GM21447 (cell line): ENCODE data around the gene SHMT1.
"Not testable (repeated sequence)": the region's sequence is repeated elsewhere in the genome, so short reads cannot be mapped to it uniquely, and the experiment has no call there.

Source experiments
- ATAC-seq: cut with Tn5 transposase; IDR thresholded peaks from one replicate; pipeline ENCODE4 v1.9.1; 2021; ENCODE audit not compliant: unreplicated experiment

SHMT1 gene

DNA sequence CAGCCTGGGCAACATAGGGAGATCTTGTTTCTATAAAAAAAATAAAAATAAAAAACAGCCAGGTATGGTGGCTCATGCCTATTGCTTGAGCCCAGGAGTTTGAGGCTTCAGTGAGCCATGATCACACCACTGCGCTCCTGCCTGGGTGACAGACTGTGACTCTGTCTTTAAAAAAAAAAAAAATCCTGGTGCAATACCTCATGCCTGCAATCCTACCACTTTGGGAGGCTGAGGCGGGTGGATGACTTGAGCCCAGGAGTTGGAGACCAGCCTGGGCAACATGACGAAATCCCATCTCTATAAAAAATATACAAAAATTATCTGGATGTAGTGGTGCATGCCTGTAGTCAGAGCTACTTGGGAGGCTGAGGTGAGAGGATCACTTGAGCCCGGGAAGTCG, 15.3 kb upstream of the SHMT1 start:
- ATAC-seq, result not testable (repeated sequence)

DNA sequence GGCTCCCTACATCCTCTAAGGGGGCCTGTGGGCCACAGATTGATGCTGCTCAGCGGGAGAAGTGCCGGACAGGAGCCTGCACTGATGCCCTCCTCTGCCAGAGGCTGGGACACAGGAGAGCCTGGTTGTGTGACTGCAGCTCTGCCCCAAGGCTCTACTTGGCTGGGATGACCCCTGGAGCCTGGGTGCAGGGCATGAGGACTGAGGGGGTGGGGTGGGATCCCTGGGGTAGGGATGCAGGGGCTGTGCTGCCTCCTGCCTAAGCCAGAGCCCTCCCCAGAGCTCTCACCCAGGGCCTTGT, 14.8 kb upstream of the SHMT1 start:
- no peak for ATAC-seq

DNA sequence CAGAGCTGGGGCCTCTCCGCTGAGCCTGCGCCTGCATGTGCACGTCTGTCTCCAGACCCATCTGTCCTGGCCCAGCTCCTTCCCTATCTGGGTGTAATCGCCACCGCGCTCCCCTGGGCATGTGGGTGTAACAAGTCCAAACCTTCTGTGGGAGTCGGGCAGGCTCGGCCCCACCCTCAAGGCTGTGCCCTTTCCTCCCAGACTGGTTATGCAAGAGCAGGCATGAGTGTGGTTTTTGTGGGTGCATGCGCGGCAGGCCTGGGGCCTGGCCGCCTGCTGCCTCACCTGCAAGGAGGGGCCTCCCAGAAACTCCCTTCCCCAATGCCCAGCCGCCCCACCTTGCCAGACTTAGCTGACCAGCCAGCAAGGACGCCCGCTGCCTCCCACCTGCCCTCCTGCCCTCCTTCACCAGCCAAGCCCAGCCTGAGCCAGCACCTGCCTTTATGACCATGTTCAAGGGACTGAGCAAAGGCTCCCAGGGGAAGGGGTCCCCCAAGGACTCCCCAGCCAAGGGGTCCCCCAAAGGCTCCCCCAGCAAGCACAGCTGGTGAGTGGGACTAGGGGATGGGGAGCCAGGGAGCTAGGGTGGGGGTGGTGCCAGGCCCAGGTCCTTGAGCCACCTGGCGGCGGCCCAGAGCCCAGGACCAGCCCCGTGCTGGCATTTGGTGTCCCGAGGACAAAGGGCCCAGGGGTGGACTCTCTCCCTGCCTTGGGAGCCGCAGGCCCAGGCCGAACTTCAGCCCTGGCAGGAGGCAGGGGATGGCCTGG, 14.3 kb upstream of the SHMT1 start, which contains the start of gene EVPLL:
EVPLL (plus strand) TSS at position 342 of the 768 bp plus-strand sequence. CDS start 3,160 bp downstream, outside the sequence.
- no peak for ATAC-seq

DNA sequence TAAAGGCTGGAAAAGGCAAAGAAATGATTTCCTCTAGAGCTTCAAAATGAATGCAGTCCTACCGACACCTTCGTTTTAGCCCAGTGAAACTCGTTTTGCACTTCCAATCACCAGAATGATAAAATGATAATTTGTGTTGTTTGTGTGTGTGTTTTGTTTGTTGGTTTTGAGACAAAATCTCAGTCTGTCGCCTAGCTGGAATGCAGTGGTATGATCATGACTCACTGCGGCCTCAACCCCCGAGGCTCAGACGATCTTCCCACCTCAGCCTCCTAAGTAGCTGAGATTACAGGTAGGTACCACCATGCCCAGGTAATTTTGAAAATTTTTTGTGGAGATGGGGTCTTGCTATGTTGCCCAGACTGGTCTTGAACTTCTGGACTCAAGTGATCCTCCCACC, 10.9 kb upstream of the SHMT1 start:
- ATAC-seq, result no peak

DNA sequence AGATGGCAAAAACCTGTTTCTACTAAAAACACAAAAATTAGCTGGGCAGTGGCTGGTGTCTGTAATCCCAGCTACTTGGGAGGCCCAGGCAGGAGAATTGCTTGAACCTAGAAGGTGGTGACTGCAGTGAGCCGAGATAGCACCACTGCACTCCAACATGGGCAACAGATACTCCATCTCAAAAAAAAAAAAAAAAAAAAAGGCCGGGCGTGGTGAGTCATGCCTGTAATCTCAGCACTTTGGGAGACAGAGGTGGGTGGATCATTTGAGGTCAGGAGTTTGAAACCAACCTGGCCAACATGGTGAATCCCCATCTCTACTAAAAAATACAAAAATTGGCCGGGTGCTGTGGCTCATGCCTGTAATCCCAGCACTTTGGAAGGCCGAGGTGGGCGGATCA, 9.8 kb upstream of the SHMT1 start:
- not testable (repeated sequence) for ATAC-seq

DNA sequence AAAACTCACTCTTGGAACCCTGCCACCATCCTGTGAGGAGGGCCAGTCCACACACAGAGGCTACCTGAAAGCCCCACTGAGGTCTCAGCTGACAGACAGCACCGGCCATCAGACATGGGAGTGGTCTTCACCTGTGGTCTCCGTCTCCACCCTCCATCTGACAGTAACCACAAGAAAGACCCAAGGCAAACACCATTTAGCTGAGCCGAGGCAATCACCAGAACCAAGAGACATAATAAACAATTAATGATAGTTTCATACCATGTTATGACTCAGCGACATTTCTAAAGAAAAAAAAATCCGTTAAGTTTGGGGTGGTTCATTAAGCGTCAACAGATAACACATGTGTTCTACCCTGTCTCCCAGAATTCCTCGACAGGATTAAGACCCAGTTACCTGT, 8.1 kb upstream of the SHMT1 start:
- ATAC-seq, result no peak

DNA sequence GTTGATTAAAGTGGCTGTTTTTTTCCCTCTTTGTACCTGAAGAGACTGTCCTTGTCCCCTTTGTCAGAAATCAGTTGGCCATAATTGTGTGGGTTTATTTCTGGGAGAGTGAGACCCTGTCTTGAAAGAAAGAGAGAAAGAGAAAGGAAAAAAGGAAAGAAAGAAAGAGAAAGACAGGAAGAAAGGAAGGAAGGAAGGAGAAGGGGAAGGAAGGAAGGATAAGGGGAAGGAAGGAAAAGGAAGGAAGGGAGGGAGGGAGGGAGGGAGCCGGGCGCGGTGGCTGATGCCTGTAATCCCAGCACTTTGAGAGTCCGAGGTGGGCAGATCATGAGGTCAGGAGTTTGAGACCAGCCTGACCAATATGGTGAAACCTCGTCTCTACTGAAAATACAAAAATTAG, 7.4 kb upstream of the SHMT1 start:
- ATAC-seq, result no peak

DNA sequence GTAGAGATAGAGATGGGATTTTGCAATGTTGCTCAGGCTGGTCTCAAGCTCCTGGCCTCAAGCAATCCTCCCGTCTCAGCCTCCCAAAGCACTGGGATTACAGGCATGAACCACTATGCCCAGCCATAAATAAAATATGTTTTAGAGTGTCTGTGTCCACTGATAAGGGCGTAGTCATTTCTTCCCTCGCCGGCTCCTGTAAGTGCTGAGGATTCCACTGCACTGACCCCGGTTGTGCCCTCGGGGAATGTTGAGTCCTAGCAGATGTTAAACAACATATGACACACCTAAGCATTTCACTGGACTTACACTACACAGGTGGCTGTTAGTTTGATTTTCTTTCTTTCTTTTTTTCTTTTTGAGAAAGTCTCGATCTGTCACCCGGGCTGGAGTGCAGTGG, 5.6 kb upstream of the SHMT1 start:
- no peak for ATAC-seq

DNA sequence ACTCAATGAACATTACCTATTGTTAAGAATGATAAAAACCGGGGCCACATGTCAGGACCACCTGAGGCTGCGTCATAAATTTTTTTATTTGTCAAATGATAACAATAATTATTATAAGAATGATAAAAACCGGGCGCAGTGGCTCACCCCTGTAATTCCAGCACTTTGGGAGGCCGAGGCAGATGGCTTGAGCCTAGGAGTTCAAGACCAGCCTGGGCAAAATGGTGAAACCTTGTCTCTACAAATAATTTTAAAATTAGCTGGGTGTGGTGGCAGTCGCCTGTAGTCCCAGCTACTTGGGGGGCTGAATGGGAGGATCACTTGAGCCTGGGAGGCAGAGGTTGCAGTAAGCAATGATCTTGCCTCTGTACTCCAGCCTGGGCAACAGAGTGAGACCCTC, 816 bp upstream of the SHMT1 start:
- ATAC-seq, result no peak

DNA sequence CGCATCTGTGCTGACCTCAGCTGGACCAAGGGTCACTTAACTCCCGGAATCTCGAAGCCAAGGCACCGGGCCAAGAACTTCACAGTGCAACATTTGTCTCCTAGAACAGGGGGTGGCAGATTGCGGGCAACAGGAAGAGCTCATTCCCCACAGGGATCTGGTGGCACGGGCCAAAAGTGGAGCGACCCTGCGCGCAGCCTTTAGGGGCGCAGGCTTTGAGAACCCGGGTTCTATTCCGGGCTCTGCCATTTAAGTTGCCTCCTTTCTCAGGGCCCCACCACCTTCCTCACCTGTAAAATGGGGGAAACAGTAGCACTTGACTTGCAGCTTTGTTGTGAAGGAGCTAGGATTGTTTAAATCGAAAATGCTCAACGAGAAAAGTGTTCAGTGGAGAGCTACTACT, 651 bp downstream of the SHMT1 start:
- ATAC-seq, result no peak

DNA sequence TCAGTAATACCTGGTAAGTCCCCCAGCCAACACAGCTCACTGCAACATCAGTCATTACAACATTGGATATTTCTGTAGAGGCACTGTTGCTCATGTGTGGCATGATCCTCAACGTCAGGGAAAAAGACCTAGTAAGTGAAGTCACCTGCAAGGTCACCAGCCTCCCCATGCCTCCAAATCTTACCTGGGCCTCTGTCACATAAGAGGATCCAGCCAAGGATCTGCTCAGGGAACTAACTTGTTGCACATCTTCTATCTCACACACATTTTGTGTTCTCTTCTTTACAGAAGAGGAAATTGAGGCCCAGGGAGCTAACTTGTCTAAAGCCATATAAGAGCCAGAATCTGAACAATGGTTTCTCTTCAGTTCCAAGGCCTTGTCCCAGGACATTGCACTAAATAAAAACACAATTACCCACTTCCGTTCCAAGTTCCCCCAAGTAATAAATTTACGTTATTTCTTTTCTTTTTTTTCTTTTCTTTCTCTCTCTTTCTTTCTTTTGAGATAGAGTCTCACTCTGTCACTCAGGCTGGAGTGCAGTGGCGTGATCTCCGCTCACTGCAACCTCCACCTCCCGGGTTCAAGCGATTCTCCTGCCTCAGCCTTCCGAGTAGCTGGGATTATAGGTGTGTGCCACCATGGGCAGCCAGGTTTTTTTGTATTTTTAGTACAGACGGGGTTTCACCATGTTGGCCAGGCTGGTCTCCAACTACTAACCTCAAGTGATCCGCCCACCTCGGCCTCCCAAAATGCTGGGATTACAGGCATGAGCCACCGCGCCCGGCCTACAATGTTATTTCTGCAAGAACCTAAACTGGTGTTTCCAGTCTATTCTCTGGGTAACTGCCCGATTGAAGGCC, 1.3 kb downstream of the SHMT1 start:
- ATAC-seq, result no peak

DNA sequence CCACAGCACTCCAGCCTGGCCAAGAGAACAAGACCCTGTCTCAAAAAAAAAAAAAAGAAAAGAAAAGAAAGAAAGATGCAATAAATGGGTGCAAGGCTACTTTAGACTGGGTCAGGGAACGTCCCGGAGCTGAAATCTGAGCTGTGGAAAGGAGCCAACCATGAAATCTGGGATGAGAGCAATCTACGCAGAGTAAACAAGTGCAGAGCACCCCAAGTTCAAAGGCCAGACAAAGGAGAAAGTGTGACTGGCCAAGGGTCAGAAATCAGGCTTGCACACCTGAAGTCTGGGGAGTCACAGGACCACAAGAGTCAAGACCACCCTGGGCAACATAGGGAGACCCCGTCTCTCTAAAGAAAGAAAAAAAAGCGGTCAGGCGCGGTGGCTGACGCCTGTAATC, 2.8 kb downstream of the SHMT1 start:
- no peak for ATAC-seq

DNA sequence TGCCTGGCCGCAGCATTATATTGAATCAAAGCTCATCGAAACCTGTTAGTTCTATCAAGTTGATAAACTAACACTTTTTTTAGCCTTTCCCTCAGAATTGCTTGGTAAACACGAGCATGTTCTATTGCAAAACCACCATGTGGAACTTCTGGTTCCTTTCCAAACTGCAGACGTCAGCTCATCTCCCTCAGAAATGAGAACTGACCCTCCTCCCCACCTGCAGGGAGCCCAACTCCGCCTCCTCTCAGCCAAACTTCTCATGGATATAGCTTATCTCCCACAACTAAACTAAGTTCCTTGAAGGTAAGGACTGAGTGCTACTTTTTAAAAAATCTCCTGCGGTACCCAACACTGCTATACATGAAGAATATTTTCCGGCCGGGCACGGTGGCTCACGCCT, 6.7 kb downstream of the SHMT1 start:
- ATAC-seq, result no peak

DNA sequence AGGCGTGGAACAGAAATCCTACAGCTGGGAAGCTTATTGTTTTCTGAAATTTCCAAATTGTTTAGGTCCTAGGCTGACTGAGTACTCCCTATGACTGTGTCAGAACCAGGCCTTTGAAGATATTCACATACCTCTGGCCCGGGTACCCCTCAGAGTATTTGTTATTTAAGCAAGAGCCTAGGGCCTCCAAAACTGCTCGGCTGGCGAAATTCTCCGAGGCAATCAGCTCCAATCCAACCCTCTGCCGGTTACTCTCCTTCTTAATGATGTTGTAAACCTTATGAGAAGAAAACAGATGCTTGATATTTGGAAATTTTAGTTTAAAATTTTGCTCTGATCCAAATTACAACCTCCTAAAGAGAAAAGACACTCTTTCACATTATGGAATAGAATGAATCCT, 9.8 kb downstream of the SHMT1 start:
- no peak for ATAC-seq

DNA sequence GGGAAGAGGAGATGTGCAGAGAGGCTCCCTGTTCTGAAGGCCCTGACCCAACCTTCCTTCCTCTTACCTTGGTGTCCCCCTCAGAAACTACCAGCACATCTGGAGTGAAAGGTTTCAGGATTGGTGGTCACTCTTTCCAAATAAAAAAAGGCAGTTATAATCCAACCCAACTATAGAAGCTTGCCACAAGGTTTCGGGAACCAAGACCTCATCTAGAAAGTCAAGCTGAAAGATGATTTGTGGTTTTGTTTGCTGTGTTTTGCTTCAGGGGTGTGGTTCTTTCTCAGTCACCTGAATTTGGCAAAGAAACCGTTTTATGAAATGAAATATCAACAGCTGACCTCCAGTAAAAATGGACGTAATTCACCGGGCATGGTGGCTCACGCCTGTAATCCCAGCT, 19.3 kb downstream of the SHMT1 start:
- no peak for ATAC-seq

DNA sequence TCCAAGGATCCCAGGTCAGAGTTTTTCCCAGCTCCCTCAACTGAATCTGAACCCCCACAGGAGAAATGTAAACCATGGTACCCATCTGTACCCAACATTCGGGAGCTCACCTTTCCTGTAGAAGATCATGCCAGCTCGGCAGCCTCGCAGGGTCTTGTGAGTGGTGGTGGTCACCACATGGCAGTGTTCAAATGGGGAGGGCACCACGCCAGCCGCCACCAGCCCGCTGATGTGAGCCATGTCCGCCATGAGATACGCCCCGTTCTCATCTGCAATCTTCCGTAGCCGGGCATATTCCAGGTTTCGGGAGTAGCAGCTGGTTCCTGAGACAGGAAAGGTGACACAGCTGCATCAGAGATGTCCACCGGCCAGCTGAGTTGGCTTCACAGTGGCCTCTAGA, 23.4 kb downstream of the SHMT1 start:
- ATAC-seq, result no peak

DNA sequence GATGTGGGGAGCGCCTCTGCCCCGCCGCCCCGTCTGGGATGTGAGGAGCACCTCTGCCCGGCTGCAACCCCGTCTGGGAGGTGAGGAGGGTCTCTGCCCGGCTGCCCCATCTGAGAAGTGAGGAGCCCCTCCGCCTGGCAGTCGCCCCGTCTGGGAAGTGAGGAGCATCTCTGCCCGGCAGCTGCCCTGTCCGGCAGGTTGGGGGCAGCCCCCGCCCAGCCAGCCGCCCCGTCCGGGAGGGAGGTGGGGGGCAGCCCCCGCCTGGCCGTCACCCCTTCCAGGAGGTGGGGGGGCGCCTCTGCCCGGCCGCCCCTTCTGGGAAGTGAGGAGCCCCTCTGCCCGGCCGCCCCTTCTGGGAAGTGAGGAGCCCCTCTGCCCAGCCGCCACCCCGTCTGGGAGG, 25.2 kb downstream of the SHMT1 start:
- not testable (repeated sequence) for ATAC-seq

DNA sequence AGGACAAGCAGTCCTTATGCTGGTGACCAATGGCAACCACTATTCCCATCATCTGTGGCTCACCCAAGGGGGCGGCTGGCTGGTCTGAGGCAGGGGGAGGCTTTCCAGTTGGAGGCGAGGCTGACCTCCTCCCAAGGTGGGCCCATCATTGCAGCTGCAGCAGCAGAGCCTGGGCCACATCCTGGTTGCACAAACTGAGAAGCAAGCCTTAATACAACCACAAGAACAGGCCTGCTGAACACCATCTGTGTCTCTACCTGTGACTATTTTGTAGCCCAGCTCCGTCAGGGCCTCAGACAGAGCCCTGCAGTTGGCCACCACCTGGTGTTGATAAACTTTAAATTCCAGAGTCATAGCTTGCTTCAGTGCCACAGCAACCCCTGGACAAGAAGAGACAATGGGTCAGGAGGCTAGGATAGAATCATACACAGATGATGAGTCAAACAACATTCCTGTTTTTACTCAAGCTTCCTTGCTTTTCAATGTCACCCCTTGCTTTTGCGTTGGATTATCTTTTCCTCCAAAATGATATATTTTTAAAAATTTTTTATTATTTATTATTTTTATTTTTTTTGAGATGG, 30.4 kb downstream of the SHMT1 start:
- no peak for ATAC-seq

DNA sequence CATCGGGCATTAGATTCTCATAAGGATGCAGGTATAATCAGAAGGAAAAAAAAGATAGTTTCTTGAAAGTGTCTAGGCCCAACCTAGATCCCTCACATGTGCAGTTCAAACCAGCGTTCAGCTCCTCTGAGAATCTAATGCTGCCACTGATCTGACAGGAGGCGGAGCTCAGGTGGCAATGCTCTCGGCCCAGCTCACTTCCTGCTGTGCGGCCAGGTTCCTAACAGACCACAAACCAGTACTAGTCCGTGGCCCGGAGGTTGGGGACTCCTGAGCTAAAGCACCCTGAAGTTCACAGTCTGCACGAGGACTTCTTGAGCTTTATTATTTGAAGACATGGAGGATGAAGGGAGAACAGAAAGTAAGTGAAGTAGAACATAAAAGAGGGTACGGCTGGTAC, 31.5 kb downstream of the SHMT1 start:
- no peak for ATAC-seq

DNA sequence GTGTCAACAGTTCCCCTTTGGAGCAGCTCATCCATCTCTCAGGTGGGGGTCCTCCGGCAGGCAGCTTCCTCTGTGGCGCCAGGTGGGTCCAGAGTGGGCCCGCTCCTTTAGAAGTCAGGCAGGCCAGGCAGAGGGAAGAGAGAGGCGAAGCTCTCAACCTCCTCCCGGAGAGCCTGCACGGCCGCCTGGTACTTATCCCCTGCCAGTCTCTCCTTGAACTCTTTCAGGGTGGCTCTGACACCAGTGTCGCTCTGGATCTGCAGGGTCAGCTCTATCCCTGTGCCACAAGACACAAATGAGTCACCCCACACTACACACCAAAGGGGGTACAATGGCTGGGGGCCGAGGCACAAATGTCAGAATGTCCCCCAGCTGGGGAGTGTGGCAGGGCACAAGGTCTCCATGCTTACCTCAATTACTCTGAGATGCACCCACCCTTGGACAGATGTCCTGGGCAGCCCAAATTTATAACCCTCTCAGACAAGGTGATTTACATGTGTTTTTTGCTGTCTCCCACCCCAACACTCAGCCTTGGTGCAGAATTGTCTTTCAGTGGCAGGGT, 34.6 kb downstream of the SHMT1 start:
- no peak for ATAC-seq

DNA sequence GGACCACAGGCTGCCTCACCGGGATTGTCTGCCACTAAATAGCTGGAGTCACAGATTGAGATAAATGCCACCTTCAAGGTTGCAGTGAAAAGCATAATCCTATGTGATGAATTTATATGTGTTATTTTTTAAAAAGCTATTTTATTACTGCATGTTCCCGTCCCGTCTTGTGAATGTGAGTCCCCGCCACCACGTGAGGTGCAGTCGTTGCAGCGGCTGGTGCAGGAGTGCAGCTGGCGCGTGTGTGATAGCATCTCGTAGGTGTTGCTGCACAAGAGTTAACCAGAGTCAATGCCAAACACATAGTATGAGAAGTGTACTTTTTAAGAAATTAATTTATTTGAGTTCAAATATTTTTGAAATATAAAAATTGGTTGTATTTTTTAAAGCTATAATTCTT, 35.8 kb downstream of the SHMT1 start:
- ATAC-seq, result no peak

DNA sequence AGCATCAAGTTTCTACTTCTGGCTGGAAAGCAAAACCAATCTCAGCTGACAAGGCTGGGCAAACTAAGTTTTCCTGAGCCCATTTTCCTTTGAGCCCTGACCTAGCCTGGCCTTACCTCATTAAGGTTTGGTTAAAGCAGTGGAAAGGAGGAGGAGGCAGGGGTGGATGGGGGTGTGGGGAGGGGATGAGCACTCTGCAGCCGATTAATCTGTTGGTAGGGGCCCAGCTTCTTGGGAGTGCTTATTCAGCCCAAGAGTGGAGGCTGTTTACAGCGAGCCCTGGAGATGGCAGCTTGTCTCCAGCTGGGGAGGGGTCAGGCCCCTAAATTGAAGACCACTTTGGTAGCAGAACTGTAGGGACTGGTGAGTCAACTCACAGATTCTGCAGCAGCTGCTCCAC, 36.3 kb downstream of the SHMT1 start:
- ATAC-seq, result no peak
